ENCODE data around the gene AUTS2.

GRCh38 chr7:70595370-70595754, 997.1 kb downstream of the AUTS2 start:
- no peak for TF ChIP-seq POLR2A (IDR thresholded peaks at IDR 0.05)
- no peak for TF ChIP-seq CTCF (IDR thresholded peaks at IDR 0.05)
